ENCODE results near the gene EP400.

DNA sequence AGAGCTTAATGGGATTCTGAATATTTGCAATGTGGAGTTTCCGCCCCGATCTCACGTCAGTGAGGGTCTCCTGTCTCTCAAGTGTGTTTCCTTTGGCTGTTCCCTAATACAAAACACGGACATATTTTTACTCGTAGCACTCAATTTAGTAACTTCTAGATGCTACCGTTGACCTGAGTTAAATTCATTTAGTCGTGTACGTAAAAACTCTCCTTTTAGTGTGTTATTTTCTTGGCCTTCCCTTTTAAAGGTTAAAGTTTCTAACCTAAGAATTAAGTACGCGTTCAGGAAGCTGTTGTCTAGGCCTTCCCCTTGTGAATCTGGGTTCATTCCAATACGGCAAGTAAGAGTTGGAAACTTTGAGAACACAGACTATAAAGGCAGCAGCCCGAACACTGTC lies 130.0 kb downstream of the EP400 start:
- TF ChIP-seq, protein P1, sequence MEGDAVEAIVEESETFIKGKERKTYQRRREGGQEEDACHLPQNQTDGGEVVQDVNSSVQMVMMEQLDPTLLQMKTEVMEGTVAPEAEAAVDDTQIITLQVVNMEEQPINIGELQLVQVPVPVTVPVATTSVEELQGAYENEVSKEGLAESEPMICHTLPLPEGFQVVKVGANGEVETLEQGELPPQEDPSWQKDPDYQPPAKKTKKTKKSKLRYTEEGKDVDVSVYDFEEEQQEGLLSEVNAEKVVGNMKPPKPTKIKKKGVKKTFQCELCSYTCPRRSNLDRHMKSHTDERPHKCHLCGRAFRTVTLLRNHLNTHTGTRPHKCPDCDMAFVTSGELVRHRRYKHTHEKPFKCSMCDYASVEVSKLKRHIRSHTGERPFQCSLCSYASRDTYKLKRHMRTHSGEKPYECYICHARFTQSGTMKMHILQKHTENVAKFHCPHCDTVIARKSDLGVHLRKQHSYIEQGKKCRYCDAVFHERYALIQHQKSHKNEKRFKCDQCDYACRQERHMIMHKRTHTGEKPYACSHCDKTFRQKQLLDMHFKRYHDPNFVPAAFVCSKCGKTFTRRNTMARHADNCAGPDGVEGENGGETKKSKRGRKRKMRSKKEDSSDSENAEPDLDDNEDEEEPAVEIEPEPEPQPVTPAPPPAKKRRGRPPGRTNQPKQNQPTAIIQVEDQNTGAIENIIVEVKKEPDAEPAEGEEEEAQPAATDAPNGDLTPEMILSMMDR (IDR thresholded peaks at IDR 0.05) = no peak
- no peak for TF ChIP-seq POLR2A (IDR thresholded peaks at IDR 0.05)
